GM23338 (cell line): ENCODE measurements around the gene RAB4A. TPM values are rescaled to one million over a fixed set of nuclear protein-coding genes. Genes with fewer than 3 reads are reported as not detected.

Source experiments
- ATAC-seq: fragments of 200-7000 bp; cut with Tn5 transposase; 3 replicates; pipeline ENCODE4 v1.9.1; 2020
- DNase-seq: peaks from one replicate; pipeline ENCODE4 v3.0.0-alpha.2; 2015; ENCODE audit warnings: low spot score
- H2AFZ ChIP-seq: fragments of 200-600 bp; sonication (generic); 2 replicates; pipeline ENCODE4 v1.8.0; 2016; ENCODE audit warnings: antibody characterized with exemption, mild to moderate bottlenecking, moderate library complexity
- H3F3A ChIP-seq: fragments of 200-600 bp; sonication (generic); replicated peaks from 2 replicates; pipeline ENCODE4 v1.8.0; 2017; ENCODE audit warnings: antibody characterized with exemption, mixed run types, low read depth
- H3K27ac ChIP-seq: fragments of 200-600 bp; sonication (generic); 2 replicates; pipeline ENCODE4 v1.6.1; 2016; ENCODE audit warnings: low read depth
- H3K27me3 ChIP-seq: fragments of 200-600 bp; sonication (generic); 2 replicates; pipeline ENCODE4 v1.8.0; 2016; ENCODE audit warnings: mild to moderate bottlenecking, mixed run types, moderate library complexity; ENCODE audit not compliant: insufficient read depth
- H3K36me3 ChIP-seq: fragments of 200-600 bp; sonication (generic); 2 replicates; pipeline ENCODE4 v1.8.0; 2016; ENCODE audit warnings: mild to moderate bottlenecking; ENCODE audit not compliant: insufficient read depth
- H3K4me1 ChIP-seq: fragments of 200-600 bp; sonication (generic); 2 replicates; pipeline ENCODE4 v1.8.0; 2016; ENCODE audit warnings: mild to moderate bottlenecking, moderate library complexity; ENCODE audit not compliant: insufficient read depth
- H3K4me2 ChIP-seq: fragments of 200-600 bp; sonication (generic); 2 replicates; pipeline ENCODE4 v1.7.1; 2017; ENCODE audit warnings: mixed run types
- H3K4me3 ChIP-seq: fragments of 200-600 bp; sonication (generic); 2 replicates; pipeline ENCODE4 v1.6.1; 2016; ENCODE audit warnings: mixed run types
- H3K79me2 ChIP-seq: fragments of 200-600 bp; sonication (generic); replicated peaks from 2 replicates; pipeline ENCODE4 v1.8.0; 2017; ENCODE audit warnings: mild to moderate bottlenecking; ENCODE audit not compliant: insufficient read depth
- H3K9me2 ChIP-seq: fragments of 200-600 bp; sonication (generic); 2 replicates; pipeline ENCODE4 v1.8.0; 2017; ENCODE audit not compliant: insufficient read depth
- H4K20me1 ChIP-seq: fragments of 200-600 bp; sonication (generic); replicated peaks from 2 replicates; pipeline ENCODE4 v1.8.0; 2017; ENCODE audit warnings: mild to moderate bottlenecking; ENCODE audit not compliant: insufficient read depth
- H3K27ac Mint-ChIP-seq: 2 replicates; pipeline ENCODE4 v1.8.0; 2020; ENCODE audit warnings: inconsistent platforms, mild to moderate bottlenecking, moderate library complexity, mixed read lengths
- H3K27me3 Mint-ChIP-seq: 3 replicates; pipeline ENCODE4 v1.8.0; 2022; ENCODE audit warnings: low read depth, mild to moderate bottlenecking, moderate library complexity, mixed read lengths, inconsistent platforms; ENCODE audit not compliant: insufficient read depth, poor library complexity
- H3K36me3 Mint-ChIP-seq: 3 replicates; pipeline ENCODE4 v1.8.0; 2021; ENCODE audit warnings: low read depth, mild to moderate bottlenecking, inconsistent platforms, moderate library complexity, mixed read lengths
- H3K4me1 Mint-ChIP-seq: 3 replicates; pipeline ENCODE4 v1.8.0; 2020; ENCODE audit warnings: mild to moderate bottlenecking, inconsistent platforms, mixed read lengths
- H3K4me3 Mint-ChIP-seq: 3 replicates; pipeline ENCODE4 v1.8.0; 2021; ENCODE audit warnings: moderate library complexity, mild to moderate bottlenecking, inconsistent platforms, mixed read lengths
- H3K9me3 Mint-ChIP-seq: 3 replicates; pipeline ENCODE4 v1.8.0; 2020; ENCODE audit warnings: moderate library complexity, mild to moderate bottlenecking, inconsistent platforms, mixed read lengths
- CREB1 ChIP-seq: fragments of 250-450 bp; sonication (Bioruptor Pico); IDR thresholded peaks from 2 replicates; pipeline ENCODE4 v1.5.0; 2020; ENCODE audit warnings: low read depth, mild to moderate bottlenecking, moderate library complexity
- CTCF ChIP-seq, 2 experiments: fragments of 200-600 bp in 1 of 2; sonication (generic) in 1 of 2; conservative IDR thresholded peaks; 2 replicates each; pipeline versions ENCODE4 v1.5.1 to v1.6.1; 2016 to 2017; ENCODE audit warnings: antibody characterized with exemption in 2 of 2, low read depth in 2 of 2, mild to moderate bottlenecking in 2 of 2, moderate library complexity in 1 of 2
- EZH2 ChIP-seq: fragments of 200-600 bp; sonication (generic); IDR thresholded peaks from one replicate; pipeline ENCODE4 v1.8.0; 2017; ENCODE audit warnings: antibody characterized with exemption, mild to moderate bottlenecking, low read depth; ENCODE audit not compliant: unreplicated experiment
- EZH2phosphoT487 ChIP-seq: fragments of 200-600 bp; sonication (generic); IDR thresholded peaks from one replicate; pipeline ENCODE4 v1.8.1; 2018; ENCODE audit warnings: antibody characterized with exemption; ENCODE audit not compliant: unreplicated experiment
- JUNB ChIP-seq: IDR thresholded peaks from one replicate; pipeline ENCODE4 v1.6.1; 2016; ENCODE audit warnings: antibody characterized with exemption; ENCODE audit not compliant: unreplicated experiment
- POLR2AphosphoS5 ChIP-seq: IDR thresholded peaks from 2 replicates; pipeline ENCODE4 v1.6.1; 2016; ENCODE audit warnings: antibody characterized with exemption, low read depth
- STAT1 ChIP-seq: IDR thresholded peaks from one replicate; pipeline ENCODE4 v1.6.1; 2016; ENCODE audit warnings: antibody characterized with exemption; ENCODE audit not compliant: unreplicated experiment
- ZNF114 ChIP-seq: fragments of 250-450 bp; sonication (Bioruptor Pico); IDR thresholded peaks from 2 replicates; pipeline ENCODE4 v1.5.0; 2020; ENCODE audit warnings: mild to moderate bottlenecking, moderate library complexity
- ZNF331 ChIP-seq: fragments of 250-450 bp; sonication (Bioruptor Pico); IDR thresholded peaks from 2 replicates; pipeline ENCODE4 v1.5.0; 2020; ENCODE audit warnings: low read depth, mild to moderate bottlenecking, moderate library complexity
- polyA plus RNA-seq: library from polyadenylated mRNA; unstranded; fragments of >200 nt; fragmentation: Nextera tagmentation; extraction: Ambion mirVana; gene quantifications from 2 replicates; pipeline ENCODE4 v1.2.1, GENCODE V29; 2016
- total RNA-seq: library from RNA; depleted of rRNA; stranded (reverse); fragments of >200 nt; shearing (Covaris generic); gene quantifications from 2 replicates; pipeline ENCODE4 v1.2.3, GENCODE V29; 2014
- TF ChIP-seq, protein P1 (sequence below): IDR thresholded peaks from one replicate; pipeline ENCODE4 v1.6.1; 2018; ENCODE audit warnings: antibody characterized with exemption; ENCODE audit not compliant: unreplicated experiment
- TF ChIP-seq, protein P2 (sequence below): IDR thresholded peaks from 2 replicates; pipeline ENCODE4 v1.6.1; 2016; ENCODE audit warnings: antibody characterized with exemption

Gene RAB4A
- total and polyA plus RNA-seq, 2 experiments from 2014 or later = 37.5 to 50.8 TPM

GRCh38 chr1:229344937-229345684 lies 74.2 kb downstream of the RAB4A start (continued):
- TF ChIP-seq, protein P1, sequence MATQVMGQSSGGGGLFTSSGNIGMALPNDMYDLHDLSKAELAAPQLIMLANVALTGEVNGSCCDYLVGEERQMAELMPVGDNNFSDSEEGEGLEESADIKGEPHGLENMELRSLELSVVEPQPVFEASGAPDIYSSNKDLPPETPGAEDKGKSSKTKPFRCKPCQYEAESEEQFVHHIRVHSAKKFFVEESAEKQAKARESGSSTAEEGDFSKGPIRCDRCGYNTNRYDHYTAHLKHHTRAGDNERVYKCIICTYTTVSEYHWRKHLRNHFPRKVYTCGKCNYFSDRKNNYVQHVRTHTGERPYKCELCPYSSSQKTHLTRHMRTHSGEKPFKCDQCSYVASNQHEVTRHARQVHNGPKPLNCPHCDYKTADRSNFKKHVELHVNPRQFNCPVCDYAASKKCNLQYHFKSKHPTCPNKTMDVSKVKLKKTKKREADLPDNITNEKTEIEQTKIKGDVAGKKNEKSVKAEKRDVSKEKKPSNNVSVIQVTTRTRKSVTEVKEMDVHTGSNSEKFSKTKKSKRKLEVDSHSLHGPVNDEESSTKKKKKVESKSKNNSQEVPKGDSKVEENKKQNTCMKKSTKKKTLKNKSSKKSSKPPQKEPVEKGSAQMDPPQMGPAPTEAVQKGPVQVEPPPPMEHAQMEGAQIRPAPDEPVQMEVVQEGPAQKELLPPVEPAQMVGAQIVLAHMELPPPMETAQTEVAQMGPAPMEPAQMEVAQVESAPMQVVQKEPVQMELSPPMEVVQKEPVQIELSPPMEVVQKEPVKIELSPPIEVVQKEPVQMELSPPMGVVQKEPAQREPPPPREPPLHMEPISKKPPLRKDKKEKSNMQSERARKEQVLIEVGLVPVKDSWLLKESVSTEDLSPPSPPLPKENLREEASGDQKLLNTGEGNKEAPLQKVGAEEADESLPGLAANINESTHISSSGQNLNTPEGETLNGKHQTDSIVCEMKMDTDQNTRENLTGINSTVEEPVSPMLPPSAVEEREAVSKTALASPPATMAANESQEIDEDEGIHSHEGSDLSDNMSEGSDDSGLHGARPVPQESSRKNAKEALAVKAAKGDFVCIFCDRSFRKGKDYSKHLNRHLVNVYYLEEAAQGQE = no peak
- TF ChIP-seq POLR2AphosphoS5 (no peak), ZNF331 (CRISPR knock-in tag) (no peak)

GRCh38 chr1:229347528-229347927 lies 76.6 kb downstream of the RAB4A start:
- Histone ChIP-seq H2AFZ (no peak overlapping the region), H3K27ac (no peak overlapping the region), H3K79me2 (no peaks in the 10 kb centered on the region), H3F3A (no peaks in the 10 kb centered on the region), H3K9me2 (0 out of 2 replicates have a peak, but pooled peaks cover 3% of the 10 kb centered on the region), H3K4me3 (no peak overlapping the region), H3K36me3 (no peaks in the 10 kb centered on the region), H4K20me1 (no peaks in the 10 kb centered on the region; the same call in 1 of the 2 replicates), H3K4me1 (0 out of 2 replicates have a peak, but pooled peaks cover 6% of the 10 kb centered on the region), H3K27me3 (peaks cover 27% of the 10 kb centered on the region), H3K4me2 (no peak overlapping the region)
- Mint-ChIP-seq H3K36me3 (peaks cover 3% of the 10 kb centered on the region; the same call in 1 of the 3 replicates), H3K4me1 (peaks cover 5% of the 10 kb centered on the region), H3K27ac (no peak overlapping the region), H3K4me3 (no peak overlapping the region), H3K9me3 (peaks cover 7% of the 10 kb centered on the region), H3K27me3 (peaks cover 21% of the 10 kb centered on the region)
- no peak for ATAC-seq
- DNase-seq = no peak
- TF ChIP-seq JUNB (no peak), POLR2AphosphoS5 (no peak), ZNF114 (CRISPR knock-in tag) (no peak), CREB1 (CRISPR knock-in tag) (no peak), STAT1 (no peak), ZNF331 (CRISPR knock-in tag) (no peak), EZH2phosphoT487 (no peak), EZH2 (no peak), CTCF (conservative IDR thresholded peaks at IDR 0.05; ENCODE audit: low read depth in 2 of 2) (no peak)
- TF ChIP-seq, protein P1 = no peak
- TF ChIP-seq, protein P2, sequence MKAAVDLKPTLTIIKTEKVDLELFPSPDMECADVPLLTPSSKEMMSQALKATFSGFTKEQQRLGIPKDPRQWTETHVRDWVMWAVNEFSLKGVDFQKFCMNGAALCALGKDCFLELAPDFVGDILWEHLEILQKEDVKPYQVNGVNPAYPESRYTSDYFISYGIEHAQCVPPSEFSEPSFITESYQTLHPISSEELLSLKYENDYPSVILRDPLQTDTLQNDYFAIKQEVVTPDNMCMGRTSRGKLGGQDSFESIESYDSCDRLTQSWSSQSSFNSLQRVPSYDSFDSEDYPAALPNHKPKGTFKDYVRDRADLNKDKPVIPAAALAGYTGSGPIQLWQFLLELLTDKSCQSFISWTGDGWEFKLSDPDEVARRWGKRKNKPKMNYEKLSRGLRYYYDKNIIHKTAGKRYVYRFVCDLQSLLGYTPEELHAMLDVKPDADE = no peak
